ENCODE measurements around the gene LRRC75B.
A peak's percentile ranks its signal among the peaks of the same experiment; 100 is the strongest.
"Not testable (repeated sequence)": the region's sequence is repeated elsewhere in the genome, so short reads cannot be mapped to it uniquely, and the experiment has no call there.

LRRC75B gene

DNA sequence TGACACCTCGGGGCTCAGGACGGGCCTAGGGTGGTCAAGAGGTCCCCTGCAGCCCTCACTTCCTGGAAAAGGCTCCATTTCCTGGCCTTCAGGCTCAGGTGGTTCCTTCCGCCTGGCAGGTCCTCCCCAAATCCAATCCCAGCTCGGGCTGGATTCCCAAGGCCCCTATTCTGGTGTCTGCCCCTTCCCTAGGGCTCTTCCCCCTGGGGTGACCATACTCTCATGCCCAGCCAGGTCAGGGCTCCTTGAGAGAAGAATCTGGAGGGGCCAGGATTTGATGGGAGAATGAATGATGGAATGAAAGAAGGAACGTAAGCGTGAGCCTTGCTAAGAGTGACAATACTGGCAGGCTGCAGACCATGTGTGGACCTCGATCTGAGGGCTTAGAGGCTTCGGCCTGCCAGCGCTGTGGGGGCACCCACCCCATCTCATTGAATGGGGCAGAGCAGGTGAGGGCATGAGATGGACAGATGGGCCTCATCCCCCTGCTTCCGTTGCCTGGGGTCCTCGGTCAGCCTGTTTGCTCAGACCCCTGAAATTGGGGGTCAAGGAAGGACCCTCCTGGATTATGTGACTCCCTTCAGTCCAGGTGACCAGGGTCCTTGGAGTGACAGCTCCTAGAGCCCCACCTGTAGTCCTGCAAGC lies 9.4 kb upstream of the LRRC75B start:
- DNase-seq: not testable (repeated sequence)

DNA sequence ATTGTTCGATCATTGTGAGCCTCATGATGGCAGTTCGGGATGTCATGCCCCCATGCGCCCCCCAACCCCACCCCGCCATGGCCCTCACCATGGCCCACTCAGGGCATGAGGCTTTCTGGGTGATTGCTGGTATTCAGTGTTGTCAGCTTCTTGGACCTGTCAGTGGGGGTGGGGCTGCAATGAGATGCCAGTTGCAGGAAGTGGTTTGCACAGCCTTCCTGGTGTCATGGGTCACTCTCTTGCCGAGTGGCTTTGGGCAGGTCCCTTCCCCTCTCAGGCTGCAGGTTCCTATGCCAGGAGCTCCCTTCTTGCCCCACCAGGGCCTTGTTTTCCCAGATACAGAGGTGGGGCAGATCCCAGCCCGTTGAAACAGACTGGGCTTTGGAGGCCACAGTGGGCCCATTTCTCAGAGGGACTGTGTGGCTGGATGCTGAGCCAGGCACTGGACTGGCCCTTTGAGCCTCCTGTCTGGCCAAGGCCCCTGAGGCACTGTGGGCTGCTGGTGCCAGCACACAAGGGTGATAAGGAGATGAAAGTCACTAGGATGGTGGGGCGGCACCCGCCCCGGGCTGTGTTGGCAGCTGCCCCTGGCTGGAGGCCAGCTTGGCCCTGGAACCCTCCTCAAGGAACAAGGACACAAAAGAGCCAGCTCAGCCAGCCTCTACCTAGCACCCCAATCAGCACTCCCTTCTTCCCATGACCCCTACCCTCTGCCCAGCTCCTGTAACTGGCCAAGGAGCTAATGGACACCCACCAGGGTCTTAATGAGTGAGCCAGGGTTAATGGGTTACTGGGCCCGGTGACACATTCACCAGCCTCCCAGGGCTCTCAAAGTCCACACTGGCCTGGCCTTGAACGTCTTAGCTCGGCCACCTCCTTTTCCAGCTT lies 8.6 kb upstream of the LRRC75B start:
- peak; percentile 13 for DNase-seq

DNA sequence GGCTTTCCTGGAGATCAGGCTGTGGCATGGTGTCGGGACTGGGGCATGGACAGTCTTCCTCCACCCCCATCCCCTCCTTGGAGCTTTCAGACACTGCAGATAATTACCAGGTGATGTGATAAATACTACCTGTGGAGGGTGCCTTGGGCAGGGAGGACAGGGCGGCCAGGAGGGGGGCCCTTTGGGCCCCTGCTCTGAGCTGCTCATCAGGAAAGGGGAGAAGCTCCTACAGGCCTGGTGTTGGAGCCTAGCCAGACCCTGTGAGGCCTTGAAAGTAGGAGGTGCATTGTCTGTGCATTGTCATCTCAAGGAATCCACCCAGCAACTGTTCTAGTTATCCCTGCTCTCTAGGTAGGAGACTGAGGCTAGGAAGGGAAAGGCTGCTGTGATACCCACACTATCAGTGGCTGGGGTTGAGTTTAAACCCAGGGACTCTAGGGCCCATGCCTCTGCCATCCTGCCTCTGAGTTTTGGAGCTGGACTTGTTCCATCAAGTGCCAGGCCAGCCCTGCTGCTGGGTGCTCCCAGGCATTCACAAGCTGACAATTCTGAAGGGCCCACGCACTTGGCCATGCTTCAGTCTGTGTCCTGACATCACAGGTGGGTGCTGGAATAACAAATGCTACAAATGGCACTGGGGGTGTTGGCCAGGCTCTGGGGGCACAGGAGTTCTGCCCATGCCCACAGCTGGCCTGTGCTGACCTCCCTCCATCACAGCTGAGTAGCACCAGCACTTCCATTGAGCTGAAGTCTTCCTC lies 7.3 kb upstream of the LRRC75B start:
- DNase-seq: not testable (repeated sequence)

DNA sequence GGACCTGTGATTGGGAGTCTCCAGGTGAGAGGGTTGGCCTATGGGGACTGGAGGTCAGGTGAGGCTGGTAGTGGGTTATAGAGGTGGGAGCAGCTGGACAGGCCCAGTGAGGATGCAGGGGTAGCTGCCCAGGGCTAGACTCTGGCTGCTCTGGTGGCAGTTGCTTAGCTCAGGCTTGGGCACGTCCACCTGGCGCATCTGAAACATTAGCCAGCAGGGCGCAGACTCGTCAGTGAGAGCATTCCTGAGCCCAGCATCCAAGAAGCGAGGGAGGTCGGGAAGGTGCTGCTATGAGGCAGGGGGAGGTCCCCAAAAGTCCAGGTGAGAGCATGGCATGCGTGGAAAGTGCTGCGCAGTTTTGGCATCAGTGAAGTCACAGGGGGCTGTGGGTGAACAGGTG lies 6.6 kb upstream of the LRRC75B start:
- DNase-seq: no peak

DNA sequence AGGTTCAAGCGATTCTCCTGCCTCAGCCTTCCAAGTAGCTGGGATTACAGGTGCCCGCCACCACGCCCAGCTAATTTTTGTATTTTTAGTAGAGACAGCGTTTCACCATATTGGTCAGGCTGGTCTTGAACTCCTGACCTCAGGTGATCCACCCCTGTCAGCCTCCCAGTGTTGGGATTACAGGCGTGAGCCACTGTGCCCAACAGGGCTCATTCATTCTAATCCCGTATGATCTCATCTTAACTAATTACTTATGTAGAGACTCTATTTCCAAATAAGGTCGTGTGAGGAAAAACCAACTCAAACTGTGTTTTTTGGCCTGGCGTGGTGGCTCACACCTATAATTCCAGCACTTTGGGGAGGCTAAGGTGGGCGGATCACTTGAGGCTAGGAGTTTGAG lies 4.2 kb upstream of the LRRC75B start:
- DNase-seq: not testable (repeated sequence)

DNA sequence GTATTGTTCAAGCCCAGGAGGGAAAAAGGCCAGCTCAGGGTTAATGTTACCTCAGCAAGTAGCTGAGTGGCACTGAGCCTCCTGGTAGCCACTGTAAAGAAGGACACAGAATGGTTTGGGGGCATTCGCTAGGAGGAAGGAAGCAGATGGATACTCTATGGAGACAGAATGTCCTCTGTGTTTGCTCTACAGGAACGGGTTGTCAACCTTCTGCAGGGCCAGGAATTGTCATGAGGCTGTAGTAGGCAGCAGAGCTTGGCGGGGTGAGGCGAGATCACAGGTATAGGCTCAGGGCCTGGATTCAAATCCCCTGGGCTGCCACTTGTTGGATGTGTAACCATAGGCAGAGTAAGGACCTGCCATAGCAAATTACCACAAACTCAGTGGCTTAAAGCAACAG lies 3.0 kb upstream of the LRRC75B start:
- no peak for DNase-seq

DNA sequence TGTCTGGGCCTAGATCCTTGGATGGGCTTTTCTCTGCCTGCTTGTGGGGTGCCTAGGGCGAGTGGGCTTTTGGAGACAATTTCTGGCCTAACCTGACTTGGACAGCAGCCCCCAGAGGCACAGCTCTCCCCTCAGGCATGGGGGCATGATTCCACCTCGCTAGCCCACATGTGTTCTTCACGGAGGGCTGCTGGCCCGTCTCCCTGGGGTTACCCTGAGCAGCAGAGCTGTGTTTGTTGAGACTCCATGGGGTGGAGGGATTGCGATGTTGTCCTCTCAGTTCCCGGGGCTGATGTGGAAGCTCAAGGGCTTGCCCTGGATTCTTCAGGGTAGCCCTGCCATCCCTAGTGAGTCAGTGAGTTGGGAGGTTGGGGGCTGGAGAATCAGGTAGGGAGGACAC lies 2.4 kb upstream of the LRRC75B start:
- DNase-seq: no peak

DNA sequence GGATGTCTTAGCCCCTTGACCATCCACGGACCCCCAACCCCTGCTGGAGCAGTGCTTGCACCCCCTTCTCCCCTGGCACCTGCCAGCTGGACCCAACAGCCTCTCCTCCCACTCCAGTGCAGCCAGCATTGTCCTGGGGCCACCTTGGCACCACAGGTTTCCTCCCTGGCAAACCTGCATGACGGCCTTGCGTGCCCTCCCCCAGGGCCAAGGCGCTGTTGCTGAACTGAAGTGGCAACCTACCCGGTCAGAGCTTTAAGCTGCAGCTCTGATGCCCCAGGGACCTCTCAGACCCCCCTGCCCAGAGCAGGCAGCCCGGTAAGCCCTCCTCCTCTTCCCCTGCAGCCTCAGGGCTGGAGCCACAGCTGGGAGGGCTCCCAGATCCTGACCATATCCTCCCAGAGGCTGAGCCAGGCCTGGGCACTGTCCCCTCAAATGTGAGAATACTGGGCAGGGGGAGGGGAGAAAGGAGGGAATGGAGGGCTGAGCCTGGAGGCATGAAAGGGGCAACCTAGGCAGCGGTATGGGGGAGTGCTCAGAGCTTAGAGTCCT lies 1.8 kb upstream of the LRRC75B start:
- no peak for DNase-seq

DNA sequence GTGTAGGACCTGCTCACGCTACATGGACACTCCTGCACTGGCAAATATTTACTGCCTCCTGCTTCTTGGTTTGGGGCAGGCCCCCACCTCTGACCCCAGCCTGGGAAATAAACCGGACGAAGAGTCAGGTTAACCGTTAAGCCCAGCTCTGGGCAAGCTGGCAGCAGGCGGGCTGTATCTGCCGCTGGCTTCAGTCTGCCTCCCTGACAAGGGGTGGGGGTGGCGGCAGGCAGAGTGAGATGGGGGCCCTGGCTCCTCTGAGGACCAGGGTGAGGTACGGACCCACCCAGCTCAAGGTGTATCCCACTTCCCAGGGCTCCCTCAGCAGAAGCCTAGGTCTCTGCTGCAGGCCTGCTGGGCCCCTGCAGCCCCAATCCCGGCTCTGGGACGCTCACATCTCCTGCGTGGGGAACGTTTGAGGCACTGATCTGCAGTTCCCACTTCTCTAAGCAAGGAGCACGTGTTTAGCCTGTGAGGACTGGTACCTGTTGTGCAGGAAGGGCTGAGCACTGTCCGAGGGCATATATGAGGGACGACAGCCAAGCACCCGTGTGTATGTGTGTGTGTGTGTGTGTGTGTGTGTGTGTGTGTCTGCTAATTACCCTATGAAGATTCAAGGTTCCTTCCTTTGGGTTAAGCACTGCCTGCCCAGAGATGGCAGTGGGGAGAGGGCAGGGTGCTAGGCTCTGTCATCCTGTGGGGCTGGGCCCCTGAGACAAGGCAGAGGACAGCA lies 1.1 kb upstream of the LRRC75B start:
- no peak for DNase-seq

DNA sequence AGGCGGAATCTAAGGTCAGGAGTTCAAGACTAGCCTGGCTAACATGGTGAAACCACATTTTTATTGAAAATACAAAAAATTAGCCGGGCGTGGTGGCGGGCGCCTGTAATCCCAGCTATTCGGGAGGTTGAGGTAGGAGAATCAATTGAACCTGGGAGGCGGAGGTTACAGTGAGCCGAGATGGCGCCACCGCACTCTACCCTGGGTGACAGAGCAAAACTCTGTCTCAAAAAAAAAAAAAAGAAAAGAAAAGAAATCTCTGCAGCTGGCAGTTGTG lies 624 bp upstream of the LRRC75B start:
- not testable (repeated sequence) for DNase-seq

DNA sequence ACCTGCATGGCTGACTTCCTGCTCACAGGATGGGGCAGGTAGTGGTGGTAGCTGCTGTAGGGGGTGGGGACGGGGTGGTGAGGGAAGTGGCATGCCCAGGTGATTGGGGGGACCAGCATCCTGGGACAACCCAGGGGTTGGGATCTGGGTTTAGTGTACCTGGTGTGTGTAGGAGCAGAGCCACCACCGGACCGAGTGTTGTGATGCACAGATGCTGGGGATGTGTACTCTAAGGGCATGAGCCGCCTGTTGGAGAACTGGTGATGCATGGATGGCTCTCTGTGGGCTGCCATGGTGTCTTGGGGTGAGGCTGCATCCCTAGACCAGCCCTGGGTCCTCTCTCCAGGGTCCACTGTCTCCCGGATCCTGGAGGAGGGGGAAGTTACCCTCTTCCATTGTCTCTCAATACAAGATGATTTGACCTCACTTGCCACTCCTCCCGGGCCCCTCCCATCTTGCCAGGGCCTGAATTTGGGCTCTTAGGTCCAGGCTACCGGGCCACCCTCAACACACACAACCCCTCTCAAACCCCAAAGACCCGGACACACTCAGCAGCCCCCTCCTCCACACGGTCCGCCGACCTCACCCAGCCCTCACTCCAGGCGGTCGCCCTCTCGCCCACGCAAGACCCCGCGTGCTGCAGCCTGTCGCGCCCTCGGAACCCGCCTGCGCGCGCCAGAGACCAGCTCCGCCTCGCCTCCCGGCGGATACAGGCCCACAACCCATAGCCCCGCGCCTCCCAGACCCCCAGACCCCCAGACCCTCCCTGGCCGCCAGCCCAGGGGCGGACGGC lies 619 bp downstream of the LRRC75B start:
- DNase-seq: no peak

DNA sequence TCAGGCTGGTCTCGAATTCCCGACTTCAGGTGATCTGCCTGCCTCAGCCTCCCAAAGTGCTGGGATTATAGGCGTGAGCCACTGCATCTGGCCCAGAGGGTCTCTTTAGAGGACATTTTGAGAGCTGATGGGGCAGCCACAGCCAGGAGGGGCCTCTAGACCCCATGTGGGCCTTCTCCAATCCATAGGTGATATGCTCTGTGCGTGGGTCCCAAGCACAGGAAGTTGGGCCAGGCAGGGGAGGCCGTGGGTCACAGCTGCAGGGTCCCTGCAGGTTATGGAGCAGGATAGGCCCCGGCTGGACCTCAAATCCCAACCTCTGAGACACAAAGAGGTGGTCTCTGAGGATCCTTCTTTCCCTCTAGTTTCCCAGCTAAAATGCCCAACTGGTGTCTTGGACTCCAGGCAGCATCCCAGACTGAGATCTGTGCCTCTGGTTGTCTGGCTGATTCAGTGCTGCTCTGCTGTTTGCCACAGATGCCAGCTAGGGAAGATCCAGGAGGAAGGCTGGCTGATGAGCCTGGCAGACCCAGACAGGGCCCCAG lies 1.5 kb downstream of the LRRC75B start:
- no peak for DNase-seq

DNA sequence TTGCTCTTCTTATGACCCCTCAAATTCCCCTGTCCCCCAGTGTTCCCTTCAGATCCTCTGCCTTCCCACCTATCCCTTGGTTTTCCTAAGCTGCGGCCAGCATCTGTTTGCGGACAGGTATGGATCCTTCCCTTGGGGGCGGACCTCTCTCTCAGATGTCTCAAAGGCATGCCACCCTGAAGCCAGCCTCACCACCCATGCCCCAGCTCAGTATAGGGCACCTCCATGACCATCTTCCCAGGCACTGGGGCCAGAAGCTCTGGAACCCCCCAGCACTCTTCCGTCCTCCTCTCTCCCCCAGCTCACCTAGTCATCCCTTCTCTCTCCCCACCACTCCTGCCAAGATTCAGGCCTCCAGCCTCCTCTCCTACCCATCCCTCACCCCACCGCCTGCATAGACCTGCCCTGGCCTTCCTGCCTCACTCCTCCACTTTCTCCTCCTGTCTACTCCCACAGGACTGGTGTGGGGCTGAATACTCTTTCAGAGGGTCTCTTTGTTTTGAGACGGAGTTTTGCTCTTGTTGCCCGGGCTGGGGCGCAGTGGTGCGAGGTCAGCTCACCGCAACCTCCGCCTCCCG lies 2.2 kb downstream of the LRRC75B start:
- DNase-seq: no peak

DNA sequence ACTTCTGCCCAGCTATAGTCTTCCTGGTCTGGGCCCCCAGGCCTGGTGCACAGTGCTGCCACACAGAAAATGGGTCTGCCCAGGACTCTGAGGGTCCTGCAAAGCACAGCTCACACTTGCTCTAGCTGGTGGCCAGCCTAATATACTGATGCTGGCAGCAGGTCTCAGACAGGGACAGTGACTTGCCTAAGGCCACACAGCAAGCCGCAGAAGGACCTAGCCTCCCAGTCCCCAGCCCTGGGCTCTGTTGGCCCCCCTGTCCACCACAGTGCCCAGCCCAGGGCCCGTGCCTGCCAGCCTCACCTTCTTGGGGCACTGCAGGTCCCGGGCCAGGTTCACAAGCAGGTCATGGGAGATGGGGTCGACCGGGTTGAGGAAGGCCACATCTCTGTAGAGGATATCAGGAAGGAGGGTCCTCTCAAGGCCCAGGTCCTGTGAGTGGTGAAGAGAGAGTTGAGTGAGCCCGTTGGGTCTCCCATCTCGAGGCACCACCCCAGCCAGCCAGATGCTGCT lies 3.3 kb downstream of the LRRC75B start:
- no peak for DNase-seq

DNA sequence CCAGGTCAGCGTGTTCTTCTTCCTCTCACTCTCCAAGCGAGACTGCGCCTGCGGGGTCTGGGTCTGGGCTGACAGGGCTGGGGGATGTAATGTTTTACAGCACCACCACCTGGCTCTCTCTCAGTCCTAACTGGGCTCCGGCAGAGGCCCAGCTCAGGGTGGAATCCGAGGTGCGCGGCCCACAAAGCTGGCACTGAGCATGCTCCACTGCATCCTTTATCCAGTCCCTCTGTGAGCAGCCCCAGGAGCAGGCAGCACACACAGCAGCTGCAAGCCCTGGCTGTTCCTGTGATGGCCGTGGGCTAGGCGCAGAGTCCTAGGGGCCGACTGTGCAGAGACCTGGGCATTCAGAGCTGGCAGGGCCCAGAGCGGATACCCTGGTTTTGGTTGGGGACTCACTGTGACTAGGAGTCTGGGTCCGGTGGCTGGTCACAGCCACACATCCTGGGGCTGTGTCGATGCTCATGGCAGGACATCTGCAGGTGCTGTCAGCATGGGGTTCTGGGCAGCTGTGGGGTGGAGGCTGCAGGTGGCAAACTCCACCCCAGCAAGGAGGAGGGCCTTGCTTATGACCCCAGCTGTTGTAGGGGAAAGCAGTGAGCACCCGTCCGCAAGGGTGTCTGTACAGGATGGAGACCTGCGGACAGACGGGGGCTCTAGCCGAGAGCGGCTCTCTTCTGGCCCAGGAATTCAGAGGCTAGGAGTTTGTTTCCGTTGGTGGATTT lies 4.0 kb downstream of the LRRC75B start:
- DNase-seq: no peak

DNA sequence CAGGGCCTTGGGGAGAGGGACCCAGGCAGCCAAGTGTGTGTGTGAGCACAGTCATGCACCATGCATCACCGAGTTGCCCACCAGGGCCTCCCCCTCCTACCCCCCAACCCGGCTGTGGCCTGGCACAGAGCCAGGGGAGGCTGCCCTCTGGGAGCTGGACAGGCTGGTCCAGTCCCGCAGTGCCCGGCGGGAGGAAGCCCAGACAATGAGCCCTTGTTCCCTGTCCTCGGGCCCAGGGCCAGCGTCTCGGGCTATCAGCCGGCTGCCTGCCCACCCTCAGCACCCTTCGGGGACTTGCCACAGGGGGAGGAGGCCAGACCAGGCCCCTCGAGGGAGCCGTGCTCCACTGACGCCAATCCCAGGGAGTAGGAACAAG lies 4.5 kb downstream of the LRRC75B start:
- DNase-seq: no peak

DNA sequence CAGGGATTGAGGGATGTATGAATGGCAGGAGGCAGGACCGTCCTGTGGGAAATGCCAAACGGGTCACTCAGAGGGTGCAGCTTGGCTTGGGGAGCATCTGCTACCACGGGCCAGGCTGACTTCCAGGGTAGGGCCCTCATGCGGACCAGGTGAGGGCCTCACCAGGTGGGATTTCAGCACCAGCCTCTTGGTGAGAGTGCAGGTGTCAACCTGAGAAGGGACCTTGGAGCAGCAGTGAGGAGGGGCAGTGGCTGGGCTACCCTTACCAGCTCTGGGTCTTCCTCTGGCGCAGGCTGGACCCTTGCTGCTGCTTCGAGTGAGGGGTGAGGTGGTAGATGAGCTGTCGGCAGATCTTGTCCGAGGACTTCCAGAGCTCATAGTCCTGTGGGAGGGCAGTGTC lies 4.9 kb downstream of the LRRC75B start:
- DNase-seq: no peak

DNA sequence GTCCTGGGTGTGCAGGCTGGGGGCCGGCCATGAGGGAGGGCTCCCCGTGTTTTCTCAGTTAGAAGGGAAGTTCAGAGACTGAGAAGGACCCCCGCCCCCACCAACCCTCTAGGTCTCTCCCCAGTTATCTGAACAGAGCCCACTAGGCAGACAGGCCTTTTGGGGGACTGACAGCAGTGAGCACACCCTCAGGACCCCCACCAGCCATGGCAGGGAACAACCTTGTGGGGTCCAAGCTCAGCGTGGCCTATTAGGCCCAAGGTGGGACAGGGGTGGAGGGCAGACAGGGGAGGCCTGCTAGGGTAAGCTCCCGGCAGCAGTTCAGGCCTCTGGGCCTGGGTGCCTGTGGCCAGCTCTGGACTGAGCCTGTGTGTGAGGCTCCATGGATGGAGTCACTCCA lies 5.6 kb downstream of the LRRC75B start:
- no peak for DNase-seq

DNA sequence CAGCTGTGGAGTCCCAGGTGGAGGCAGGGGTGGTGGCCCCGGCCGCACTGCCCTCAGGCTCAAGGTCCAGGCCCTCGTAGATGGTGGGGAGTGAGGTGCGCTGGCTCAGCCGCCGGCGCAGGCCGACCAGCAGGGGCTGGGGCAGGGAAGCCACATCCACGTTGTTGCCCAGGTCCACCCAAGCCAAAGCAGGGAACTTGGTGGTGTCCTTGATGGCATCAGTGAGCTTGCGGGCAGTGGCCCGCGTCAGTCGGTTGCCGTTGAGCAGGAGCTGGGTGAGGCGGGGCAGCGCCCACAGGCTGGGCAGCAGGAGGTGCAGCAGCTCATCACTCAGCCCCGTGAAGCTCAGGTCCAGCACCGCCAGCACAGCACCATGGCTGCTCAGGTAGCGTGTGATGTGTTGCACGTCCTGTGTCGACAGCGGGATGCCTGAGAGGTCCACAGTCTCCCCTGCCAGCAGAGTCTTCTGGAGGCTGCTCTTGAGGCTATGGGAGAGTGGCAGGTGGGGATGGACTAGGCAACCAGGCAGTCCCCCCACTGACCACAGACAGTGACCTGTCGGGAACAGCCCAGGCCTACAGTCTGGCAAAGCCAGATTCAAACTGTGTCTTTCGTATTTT lies 6.8 kb downstream of the LRRC75B start:
- no peak for DNase-seq

DNA sequence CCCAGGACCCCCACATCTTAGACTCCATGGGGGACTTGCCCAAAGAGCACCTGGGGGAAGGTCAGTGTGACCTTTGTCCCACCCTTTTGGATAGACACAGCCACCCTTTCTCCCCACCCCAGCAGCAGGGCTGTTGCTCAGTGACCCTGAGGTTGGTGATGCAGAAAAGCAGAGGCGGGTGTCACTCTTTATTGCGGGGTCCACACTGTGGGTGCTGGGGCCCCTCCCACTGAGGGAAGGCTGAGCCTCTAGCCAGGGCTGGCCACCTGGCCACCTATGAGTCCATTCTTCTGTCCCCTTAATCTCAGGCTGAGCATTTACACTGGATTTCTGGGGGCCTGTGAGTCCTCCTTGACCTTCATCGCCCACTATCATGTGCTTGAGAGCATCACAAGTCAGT lies 7.4 kb downstream of the LRRC75B start:
- no peak for DNase-seq
